GM21423 (cell line): ENCODE results near the gene PRDM16.

ENCODE experiments used
- ATAC-seq: cut with Tn5 transposase; IDR thresholded peaks from one replicate; pipeline ENCODE4 v1.9.1; 2021; ENCODE audit warnings: mild to moderate bottlenecking, moderate library complexity; ENCODE audit not compliant: unreplicated experiment

Gene PRDM16

GRCh38 chr1:3120140-3120539, 51.1 kb downstream of the PRDM16 start:
- ATAC-seq: no peak

GRCh38 chr1:3120994-3121393, 52.0 kb downstream of the PRDM16 start:
- ATAC-seq: no peak

GRCh38 chr1:3121401-3122210, 52.6 kb downstream of the PRDM16 start:
- ATAC-seq: no peak

GRCh38 chr1:3122311-3122710, 53.3 kb downstream of the PRDM16 start:
- ATAC-seq: no peak

GRCh38 chr1:3124246-3124645, 55.2 kb downstream of the PRDM16 start:
- ATAC-seq: no peak

GRCh38 chr1:3125078-3125477, 56.1 kb downstream of the PRDM16 start:
- ATAC-seq: no peak

GRCh38 chr1:3125546-3126368, 56.8 kb downstream of the PRDM16 start:
- ATAC-seq: no peak

GRCh38 chr1:3126756-3127678, 58.0 kb downstream of the PRDM16 start:
- ATAC-seq: no peak

GRCh38 chr1:3127738-3128137, 58.7 kb downstream of the PRDM16 start:
- no peak for ATAC-seq

- ATAC-seq: no peak
These were observed 59.6 kb downstream of the PRDM16 start for GRCh38 chr1:3128431-3129132.

GRCh38 chr1:3129133-3129490, 60.1 kb downstream of the PRDM16 start:
- ATAC-seq: no peak

GRCh38 chr1:3130268-3130667, 61.3 kb downstream of the PRDM16 start:
- ATAC-seq: no peak

- no peak for ATAC-seq
These were observed 63.7 kb downstream of the PRDM16 start for GRCh38 chr1:3132660-3133059.

GRCh38 chr1:3133686-3134085, 64.7 kb downstream of the PRDM16 start:
- ATAC-seq: no peak

- no peak for ATAC-seq
These were observed 65.5 kb downstream of the PRDM16 start for GRCh38 chr1:3134381-3135072.

- ATAC-seq: no peak
These were observed 66.2 kb downstream of the PRDM16 start for GRCh38 chr1:3135073-3135702.

- ATAC-seq: no peak
These were observed 66.9 kb downstream of the PRDM16 start for GRCh38 chr1:3135744-3136455.

- ATAC-seq: no peak
These were observed 67.5 kb downstream of the PRDM16 start for GRCh38 chr1:3136532-3136931.
